NCI-H510A treated with DMSO at 0.1 percent for 48 hours (cell line): ENCODE data around the gene PSMC3.
A peak's percentile ranks its signal among the peaks of the same experiment; 100 is the strongest.

ENCODE experiments used
- DNase-seq: peaks from one replicate; lab custom pipeline; 2025; lab: John Stamatoyannopoulos, UW

PSMC3 gene

GRCh38 chr11:47443028-47443700 is 16.9 kb upstream of the PSMC3 start:
- DNase-seq, result peak; percentile 7

GRCh38 chr11:47442514-47442913 is 16.3 kb upstream of the PSMC3 start:
- no peak for DNase-seq

GRCh38 chr11:47441421-47441820 is 15.2 kb upstream of the PSMC3 start:
- no peak for DNase-seq

GRCh38 chr11:47440054-47440476 is 13.8 kb upstream of the PSMC3 start:
- no peak for DNase-seq

GRCh38 chr11:47438721-47439120 is 12.5 kb upstream of the PSMC3 start:
- no peak for DNase-seq

GRCh38 chr11:47437746-47438418 is 11.6 kb upstream of the PSMC3 start:
- no peak for DNase-seq

- DNase-seq, result no peak
These were observed 11.0 kb upstream of the PSMC3 start for GRCh38 chr11:47437218-47437745.

GRCh38 chr11:47436726-47437125 is 10.5 kb upstream of the PSMC3 start:
- DNase-seq, result no peak

- no peak for DNase-seq
These were observed 9.4 kb upstream of the PSMC3 start for GRCh38 chr11:47435687-47436086.

GRCh38 chr11:47434011-47434786 is 8.0 kb upstream of the PSMC3 start:
- DNase-seq, result no peak

GRCh38 chr11:47433157-47433556 is 6.9 kb upstream of the PSMC3 start:
- DNase-seq, result no peak

- no peak for DNase-seq
These were observed 5.3 kb upstream of the PSMC3 start for GRCh38 chr11:47431356-47432083.

- no peak for DNase-seq
These were observed 4.3 kb upstream of the PSMC3 start for GRCh38 chr11:47430524-47430923.

GRCh38 chr11:47425611-47426010 is 628 bp downstream of the PSMC3 start:
- no peak for DNase-seq

GRCh38 chr11:47418454-47419259 is 7.6 kb downstream of the PSMC3 start:
- no peak for DNase-seq

- DNase-seq, result no peak
These were observed 8.5 kb downstream of the PSMC3 start for GRCh38 chr11:47417712-47418111.

- DNase-seq, result no peak
These were observed 10.2 kb downstream of the PSMC3 start for GRCh38 chr11:47415949-47416472.

GRCh38 chr11:47415091-47415854 is 11.0 kb downstream of the PSMC3 start:
- no peak for DNase-seq

- no peak for DNase-seq
These were observed 11.6 kb downstream of the PSMC3 start for GRCh38 chr11:47414685-47415070.
